Suprapubic skin (tissue), 4 donors: ENCODE measurements around the gene CAV1. TPM values are rescaled to one million over a fixed set of nuclear protein-coding genes. Genes with fewer than 3 reads are reported as not detected.

Source experiments
- DNase-seq, 2 donors: peaks; one replicate each; pipeline ENCODE4 v3.0.0-alpha.2; 2019; ENCODE audit warnings: low spot score in 2 of 2
- H3K27ac ChIP-seq: fragments of 200-600 bp; sonication (generic); one replicate; pipeline ENCODE4 v1.5.1; 2019
- H3K27me3 ChIP-seq: fragments of 200-600 bp; sonication (generic); one replicate; pipeline ENCODE4 v1.5.1; 2019
- H3K36me3 ChIP-seq: fragments of 200-600 bp; sonication (generic); one replicate; pipeline ENCODE4 v1.5.1; 2019
- H3K4me1 ChIP-seq: fragments of 200-600 bp; sonication (generic); one replicate; pipeline ENCODE4 v1.5.1; 2019
- H3K4me3 ChIP-seq: fragments of 200-600 bp; sonication (generic); one replicate; pipeline ENCODE4 v1.5.1; 2019; ENCODE audit warnings: mild to moderate bottlenecking
- H3K9me3 ChIP-seq: fragments of 200-600 bp; sonication (generic); one replicate; pipeline ENCODE4 v1.5.1; 2019
- CTCF ChIP-seq, 2 donors: fragments of 200-600 bp in 1 of 2; fragments of 450-650 bp in 1 of 2; sonication (generic) in 1 of 2; IDR thresholded peaks; one replicate each; pipeline ENCODE4 v1.5.1; 2016 to 2019; ENCODE audit warnings: antibody characterized with exemption in 2 of 2, mild to moderate bottlenecking in 1 of 2, moderate library complexity in 1 of 2
- EP300 ChIP-seq: sonication (generic); formaldehyde crosslinking; IDR thresholded peaks from one replicate; pipeline ENCODE4 v1.6.1; 2017; ENCODE audit warnings: antibody characterized with exemption
- POLR2A ChIP-seq, 2 donors: fragments of 450-650 bp; IDR thresholded peaks; one replicate each; pipeline ENCODE4 v1.6.1; 2017; ENCODE audit warnings: antibody characterized with exemption in 2 of 2, mild to moderate bottlenecking in 2 of 2, moderate library complexity in 2 of 2
- POLR2AphosphoS5 ChIP-seq, 3 donors: sonication (generic); formaldehyde crosslinking; IDR thresholded peaks; one replicate each; pipeline ENCODE4 v1.6.1; 2017; ENCODE audit warnings: antibody characterized with exemption in 3 of 3
- WGBS: methylation state at CpG from one replicate; pipeline ENCODE4 v1.1.5; 2018; 5-methylcytosine and 5-hydroxymethylcytosine counted together
- total RNA-seq, 4 donors: library from RNA; depleted of rRNA; stranded (reverse); fragments of >200 nt; gene quantifications; one replicate each; pipeline ENCODE4 v1.1.0, GENCODE V29; 2016

Gene CAV1
- total RNA-seq, 4 donors from 2014 or later: 123 to 215 (median 187) TPM

GRCh38 chr7:116524221-116524608, 621 bp upstream of the CAV1 start:
- Histone ChIP-seq H3K27me3 (no peaks in the 10 kb centered on the region), H3K27ac (peak overlapping the region; percentile 95), H3K9me3 (no peaks in the 10 kb centered on the region), H3K4me1 (peaks cover 66% of the 10 kb centered on the region), H3K36me3 (no peaks in the 10 kb centered on the region), H3K4me3 (peak overlapping the region; percentile 74)
- DNase-seq: no peak
- TF ChIP-seq CTCF (IDR thresholded peaks at IDR 0.05) (no peak), POLR2A (IDR thresholded peaks at IDR 0.05) (no peak), POLR2AphosphoS5 (IDR thresholded peaks at IDR 0.05) (no peak)
- 8% methylated on average over 10 of the region's 10 CpGs for WGBS

- no peaks in the 10 kb centered on the region for H3K9me3 ChIP-seq
- 3% methylated on average over 25 of the region's 36 CpGs for WGBS
- H3K27me3 ChIP-seq: no peaks in the 10 kb centered on the region
- peak; percentile 82 to 84 for DNase-seq
- peak overlapping the region; percentile 95 for H3K27ac ChIP-seq
- H3K36me3 ChIP-seq: no peaks in the 10 kb centered on the region
- H3K4me1 ChIP-seq: peaks cover 76% of the 10 kb centered on the region
- peak overlapping the region; percentile 74 for H3K4me3 ChIP-seq
- TF ChIP-seq POLR2A (IDR thresholded peaks at IDR 0.05) (no peak), EP300 (no peak), POLR2AphosphoS5 (IDR thresholded peaks at IDR 0.05) (no peak), CTCF (IDR thresholded peaks at IDR 0.05) (no peak)
Observed at GRCh38 chr7:116525298-116525912, 569 bp downstream of the CAV1 start.

- no peaks in the 10 kb centered on the region for H3K36me3 ChIP-seq
- H3K27ac ChIP-seq: peak overlapping the region; percentile 95
- peak overlapping the region; percentile 74 for H3K4me3 ChIP-seq
- DNase-seq: peak; percentile 85 to 88
- H3K9me3 ChIP-seq: no peaks in the 10 kb centered on the region
- TF ChIP-seq POLR2AphosphoS5 (IDR thresholded peaks at IDR 0.05) (peak in 2 of 3 donors; percentile 13 to 17), EP300 (no peak), POLR2A (IDR thresholded peaks at IDR 0.05) (peak; percentile 6 to 41), CTCF (IDR thresholded peaks at IDR 0.05) (peak; percentile 75 to 95)
- no peaks in the 10 kb centered on the region for H3K27me3 ChIP-seq
- under 1% methylated on average over 66 of the region's 83 CpGs for WGBS
- H3K4me1 ChIP-seq: peaks cover 78% of the 10 kb centered on the region
Observed at GRCh38 chr7:116525913-116526861, 1.4 kb downstream of the CAV1 start.

GRCh38 chr7:116526897-116527296, 2.1 kb downstream of the CAV1 start:
- Histone ChIP-seq H3K27me3 (no peaks in the 10 kb centered on the region), H3K36me3 (no peaks in the 10 kb centered on the region), H3K27ac (peak overlapping the region; percentile 95), H3K4me3 (peak overlapping the region; percentile 74), H3K4me1 (peaks cover 76% of the 10 kb centered on the region), H3K9me3 (no peaks in the 10 kb centered on the region)
- 14% methylated on average over 5 of the region's 5 CpGs for whole genome bisulfite sequencing
- no peak for DNase-seq
- TF ChIP-seq EP300 (no peak), POLR2AphosphoS5 (IDR thresholded peaks at IDR 0.05) (no peak), POLR2A (IDR thresholded peaks at IDR 0.05) (no peak), CTCF (IDR thresholded peaks at IDR 0.05) (no peak)

- Histone ChIP-seq H3K36me3 (no peaks in the 10 kb centered on the region), H3K9me3 (no peaks in the 10 kb centered on the region), H3K4me1 (peaks cover 74% of the 10 kb centered on the region), H3K4me3 (peak overlapping the region; percentile 74), H3K27ac (peak overlapping the region; percentile 95), H3K27me3 (no peaks in the 10 kb centered on the region)
- no peak for DNase-seq
- TF ChIP-seq POLR2AphosphoS5 (IDR thresholded peaks at IDR 0.05) (no peak), POLR2A (IDR thresholded peaks at IDR 0.05) (no peak), EP300 (no peak), CTCF (IDR thresholded peaks at IDR 0.05) (no peak)
- 27% methylated on average over 3 of the region's 3 CpGs for WGBS
Observed at GRCh38 chr7:116527521-116527920, 2.7 kb downstream of the CAV1 start.
